Bronchial epithelial cell (primary cell): ENCODE data around the gene C3orf22. TPM values are rescaled to one million over a fixed set of nuclear protein-coding genes. Genes with fewer than 3 reads are reported as not detected.

Source experiments
- DNase-seq: peaks from one replicate; pipeline ENCODE4 v3.0.0-alpha.2; 2010; ENCODE audit warnings: low read depth
- FAIRE-seq: peaks from 2 replicates; lab custom pipeline; 2011; peaks lifted over from hg19 to GRCh38; lab: Jason Lieb, UNC
- H3K27me3 ChIP-seq: 2 replicates; pipeline ENCODE4 v1.5.1; 2011; ENCODE audit warnings: low read length; ENCODE audit not compliant: control insufficient read depth, insufficient read depth
- H3K36me3 ChIP-seq: 2 replicates; pipeline ENCODE4 v1.5.1; 2011; ENCODE audit warnings: low read length; ENCODE audit not compliant: control insufficient read depth, insufficient read depth
- H3K4me3 ChIP-seq: 2 replicates; pipeline ENCODE4 v1.5.1; 2011; ENCODE audit warnings: mild to moderate bottlenecking, low read depth, low read length, control low read depth
- CTCF ChIP-seq: IDR thresholded peaks from 2 replicates; pipeline ENCODE4 v1.5.1; 2011; ENCODE audit warnings: mild to moderate bottlenecking, moderate library complexity, low read length, control low read depth, inconsistent platforms; ENCODE audit not compliant: insufficient read depth, severe bottlenecking
- total RNA-seq: library from RNA; depleted of rRNA; stranded (reverse); fragments of >200 nt; gene quantifications from 2 replicates; pipeline ENCODE4 v1.2.1, GENCODE V29; 2014

The C3orf22 gene
- total RNA-seq, 1 donor from 2014 or later, result not detected

- Histone ChIP-seq H3K27me3 (peaks cover 11% of the 10 kb centered on the region), H3K4me3 (no peak overlapping the region), H3K36me3 (no peaks in the 10 kb centered on the region)
- FAIRE-seq (no peak), DNase-seq (no peak)
- no peak for TF ChIP-seq CTCF
These were observed 33.5 kb downstream of the C3orf22 start for GRCh38 chr3:126525091-126525852.

GRCh38 chr3:126524429-126524988, 34.2 kb downstream of the C3orf22 start:
- DNase-seq, result no peak
- FAIRE-seq, result no peak
- no peak for TF ChIP-seq CTCF
- no peaks in the 10 kb centered on the region for H3K36me3 ChIP-seq
- H3K4me3 ChIP-seq, result peak overlapping the region; percentile 18
- H3K27me3 ChIP-seq, result peaks cover 13% of the 10 kb centered on the region

GRCh38 chr3:126523745-126524428, 34.8 kb downstream of the C3orf22 start, which contains the start of gene CHST13:
CHST13 (plus strand) TSS chr3:126524155; CDS start chr3:126524333, 178 bp downstream.
- TF ChIP-seq CTCF, result no peak
- peak; percentile 11 for DNase-seq
- peak within 1 kb of the TSS; percentile 18 for H3K4me3 ChIP-seq
- no peak for FAIRE-seq
- H3K36me3 ChIP-seq, result no peaks in the 10 kb centered on the region
- H3K27me3 ChIP-seq, result peaks cover 13% of the 10 kb centered on the region

GRCh38 chr3:126522363-126522788, 36.4 kb downstream of the C3orf22 start:
- FAIRE-seq (no peak), DNase-seq (peak; percentile 27)
- peak; percentile 83 for TF ChIP-seq CTCF
- no peaks in the 10 kb centered on the region for H3K36me3 ChIP-seq
- H3K4me3 ChIP-seq, result no peak overlapping the region
- peaks cover 13% of the 10 kb centered on the region for H3K27me3 ChIP-seq

DNA sequence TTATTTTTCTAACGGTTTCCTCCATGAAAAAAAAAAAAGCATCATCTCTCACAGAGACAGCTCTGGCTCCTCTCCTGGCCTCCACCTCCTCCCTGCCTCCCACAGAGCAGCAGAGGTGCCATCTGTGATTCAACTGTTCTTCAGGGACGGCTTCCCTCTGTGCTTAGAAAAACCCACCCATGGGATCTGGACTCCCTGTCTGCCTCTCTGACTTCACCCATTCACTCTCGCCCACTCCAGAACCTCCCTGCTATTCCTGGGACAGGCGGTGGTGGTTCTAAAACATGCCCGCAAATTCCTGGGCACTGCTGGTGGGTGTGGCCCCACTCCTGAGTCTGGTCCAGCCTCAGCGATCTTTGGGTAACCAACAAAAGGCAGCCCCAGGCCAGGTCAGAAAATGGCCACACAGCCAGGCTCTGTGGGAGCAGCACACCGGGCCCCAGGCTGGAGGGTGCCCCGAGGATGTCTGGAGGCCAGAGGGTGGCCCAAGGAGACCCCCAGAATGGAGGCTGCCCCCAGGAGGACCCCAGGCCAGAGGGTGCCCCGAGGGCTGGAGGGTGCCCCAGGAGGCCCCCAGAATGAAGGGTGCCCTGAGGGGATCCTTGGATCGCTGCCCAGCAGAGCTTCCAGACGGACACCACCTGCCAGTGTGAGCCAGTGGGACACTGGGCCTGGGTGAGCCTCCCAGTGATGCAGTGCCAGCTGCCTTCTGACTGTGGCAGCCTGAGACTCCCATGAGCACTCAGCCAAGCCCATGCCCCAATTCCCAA, 37.4 kb downstream of the C3orf22 start:
- FAIRE-seq, result no peak
- no peak for TF ChIP-seq CTCF
- DNase-seq, result no peak
- Histone ChIP-seq H3K27me3 (peaks cover 13% of the 10 kb centered on the region), H3K4me3 (no peak overlapping the region), H3K36me3 (no peaks in the 10 kb centered on the region)
